ENCODE results near the gene CKMT2. TPM values are rescaled to one million over a fixed set of nuclear protein-coding genes. Genes with fewer than 3 reads are reported as not detected.

CKMT2 gene
- total and polyA plus RNA-seq, 2 donors (not counting 1 experiment from before 2014, with no cell fraction given): 1.9 to 19.3 TPM

DNA sequence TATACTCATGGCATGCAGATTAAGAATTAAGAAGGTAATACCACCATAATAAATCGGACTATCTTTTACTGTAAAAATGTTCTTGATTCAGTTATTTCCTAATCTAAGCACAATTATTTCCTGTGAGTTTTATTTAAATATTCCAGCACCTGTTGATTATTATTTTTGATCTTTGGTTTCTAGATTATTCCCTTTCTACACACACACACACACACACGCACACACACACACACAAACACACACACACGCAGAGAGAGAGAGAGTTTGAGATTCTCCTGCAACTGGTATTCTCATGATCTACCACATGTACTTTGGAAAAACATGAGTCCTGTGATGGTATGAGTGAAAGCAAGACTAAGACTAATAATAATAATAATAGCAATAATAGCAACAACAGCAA, 17.0 kb upstream of the CKMT2 start:
- no peak overlapping the region for H2AFZ ChIP-seq (ENCODE audit: low read length)
- no peaks in the 10 kb centered on the region for H4K20me1 ChIP-seq (ENCODE audit: control insufficient read depth, extremely low read depth, insufficient read depth, low read length)
- H3K9me3 ChIP-seq (ENCODE audit: control insufficient read depth, insufficient read depth, low read depth, low read length): no peaks in the 10 kb centered on the region
- H3K27ac ChIP-seq (ENCODE audit: insufficient read depth, low read length): no peak overlapping the region
- H3K4me1 ChIP-seq (ENCODE audit: control insufficient read depth, extremely low read depth, insufficient read depth, low read length): no peaks in the 10 kb centered on the region
- no peaks in the 10 kb centered on the region for H3K36me3 ChIP-seq (ENCODE audit: control insufficient read depth, insufficient read depth, low read length)
- no peak overlapping the region for H3K9ac ChIP-seq (ENCODE audit: insufficient read depth, low read length)
- no peaks in the 10 kb centered on the region for H3K27me3 ChIP-seq (ENCODE audit: control insufficient read depth, insufficient read depth, low read length)
- DNase-seq (ENCODE audit: low read depth in 2 of 2): no peak
- H3K4me2 ChIP-seq (ENCODE audit: extremely low read depth, insufficient read depth, low read length): no peak overlapping the region
- H3K4me3 ChIP-seq (replicated peaks in 1 of 4; ENCODE audit: control extremely low read depth in 1 of 4, insufficient read depth in 1 of 4, low read depth in 3 of 4, low read length in 4 of 4): no peak overlapping the region
- no peaks in the 10 kb centered on the region for H3K79me2 ChIP-seq (ENCODE audit: control insufficient read depth, insufficient read depth, low read length)
- TF ChIP-seq, protein P1, sequence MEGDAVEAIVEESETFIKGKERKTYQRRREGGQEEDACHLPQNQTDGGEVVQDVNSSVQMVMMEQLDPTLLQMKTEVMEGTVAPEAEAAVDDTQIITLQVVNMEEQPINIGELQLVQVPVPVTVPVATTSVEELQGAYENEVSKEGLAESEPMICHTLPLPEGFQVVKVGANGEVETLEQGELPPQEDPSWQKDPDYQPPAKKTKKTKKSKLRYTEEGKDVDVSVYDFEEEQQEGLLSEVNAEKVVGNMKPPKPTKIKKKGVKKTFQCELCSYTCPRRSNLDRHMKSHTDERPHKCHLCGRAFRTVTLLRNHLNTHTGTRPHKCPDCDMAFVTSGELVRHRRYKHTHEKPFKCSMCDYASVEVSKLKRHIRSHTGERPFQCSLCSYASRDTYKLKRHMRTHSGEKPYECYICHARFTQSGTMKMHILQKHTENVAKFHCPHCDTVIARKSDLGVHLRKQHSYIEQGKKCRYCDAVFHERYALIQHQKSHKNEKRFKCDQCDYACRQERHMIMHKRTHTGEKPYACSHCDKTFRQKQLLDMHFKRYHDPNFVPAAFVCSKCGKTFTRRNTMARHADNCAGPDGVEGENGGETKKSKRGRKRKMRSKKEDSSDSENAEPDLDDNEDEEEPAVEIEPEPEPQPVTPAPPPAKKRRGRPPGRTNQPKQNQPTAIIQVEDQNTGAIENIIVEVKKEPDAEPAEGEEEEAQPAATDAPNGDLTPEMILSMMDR (conservative IDR thresholded peaks at IDR 0.05 in 1 of 2, IDR thresholded peaks at IDR 0.05 in 1 of 2; ENCODE audit: low read depth in 1 of 2, low read length in 2 of 2): no peak
- no peak for TF ChIP-seq EZH2 (IDR thresholded peaks at IDR 0.05; ENCODE audit: low read length, missing control alignments)

DNA sequence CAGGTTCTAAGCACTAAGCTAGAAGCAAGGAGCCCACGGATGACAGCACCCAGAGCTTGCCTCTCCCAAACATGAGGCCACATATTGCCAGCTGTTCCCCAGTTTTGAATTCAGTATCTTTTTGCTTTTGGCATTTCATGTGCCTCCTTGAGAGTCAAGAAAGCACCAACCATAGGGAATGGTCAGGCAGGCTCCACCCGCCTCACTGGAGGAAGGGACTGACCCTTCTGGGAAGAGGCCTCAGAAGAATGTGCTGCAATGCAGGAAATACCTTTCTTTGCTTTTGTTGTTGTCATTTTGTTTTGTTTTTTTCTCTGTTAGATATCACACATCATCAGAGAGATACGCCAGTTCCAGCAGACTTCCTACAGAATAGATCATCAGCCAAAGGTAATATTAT, 13.7 kb upstream of the CKMT2 start:
- no peaks in the 10 kb centered on the region for H4K20me1 ChIP-seq (ENCODE audit: control insufficient read depth, extremely low read depth, insufficient read depth, low read length)
- no peak overlapping the region for H3K4me2 ChIP-seq (ENCODE audit: extremely low read depth, insufficient read depth, low read length)
- no peaks in the 10 kb centered on the region for H3K79me2 ChIP-seq (ENCODE audit: control insufficient read depth, insufficient read depth, low read length)
- H3K4me1 ChIP-seq (ENCODE audit: control insufficient read depth, extremely low read depth, insufficient read depth, low read length): no peaks in the 10 kb centered on the region
- TF ChIP-seq, protein P1 (conservative IDR thresholded peaks at IDR 0.05 in 1 of 2, IDR thresholded peaks at IDR 0.05 in 1 of 2; ENCODE audit: low read depth in 1 of 2, low read length in 2 of 2): no peak
- no peak for TF ChIP-seq EZH2 (IDR thresholded peaks at IDR 0.05; ENCODE audit: low read length, missing control alignments)
- no peak for DNase-seq (ENCODE audit: low read depth in 2 of 2)
- no peaks in the 10 kb centered on the region for H3K9me3 ChIP-seq (ENCODE audit: control insufficient read depth, insufficient read depth, low read depth, low read length)
- no peak overlapping the region for H3K27ac ChIP-seq (ENCODE audit: insufficient read depth, low read length)
- H3K36me3 ChIP-seq (ENCODE audit: control insufficient read depth, insufficient read depth, low read length): no peaks in the 10 kb centered on the region
- no peaks in the 10 kb centered on the region for H3K27me3 ChIP-seq (ENCODE audit: control insufficient read depth, insufficient read depth, low read length)
- no peak overlapping the region for H3K9ac ChIP-seq (ENCODE audit: insufficient read depth, low read length)
- no peak overlapping the region for H3K4me3 ChIP-seq (replicated peaks in 1 of 4; ENCODE audit: control extremely low read depth in 1 of 4, insufficient read depth in 1 of 4, low read depth in 3 of 4, low read length in 4 of 4)
- H2AFZ ChIP-seq (ENCODE audit: low read length): no peak overlapping the region

DNA sequence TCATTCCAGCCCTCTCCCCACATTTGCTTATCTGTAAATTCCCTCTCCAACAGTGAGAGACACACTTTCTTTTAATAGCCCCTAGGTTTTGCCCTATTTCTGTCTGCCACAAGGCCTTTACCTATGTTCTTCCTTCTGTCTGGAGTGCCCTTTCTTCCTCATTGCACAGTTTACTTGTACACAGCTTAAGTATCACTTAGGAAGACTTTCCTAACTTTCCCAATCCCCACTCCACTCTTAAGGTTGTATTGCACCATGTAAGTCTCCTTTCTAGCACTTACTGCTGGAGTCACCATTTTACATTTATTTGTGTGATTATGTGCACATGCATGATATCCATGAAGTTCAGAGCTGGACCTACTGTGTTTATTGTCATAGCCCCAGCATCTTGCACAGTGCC, 10.8 kb upstream of the CKMT2 start:
- H3K27ac ChIP-seq (ENCODE audit: insufficient read depth, low read length): no peak overlapping the region
- H3K4me3 ChIP-seq (replicated peaks in 1 of 4; ENCODE audit: control extremely low read depth in 1 of 4, insufficient read depth in 1 of 4, low read depth in 3 of 4, low read length in 4 of 4): no peak overlapping the region
- no peak overlapping the region for H3K4me2 ChIP-seq (ENCODE audit: extremely low read depth, insufficient read depth, low read length)
- H4K20me1 ChIP-seq (ENCODE audit: control insufficient read depth, extremely low read depth, insufficient read depth, low read length): no peaks in the 10 kb centered on the region
- no peaks in the 10 kb centered on the region for H3K79me2 ChIP-seq (ENCODE audit: control insufficient read depth, insufficient read depth, low read length)
- DNase-seq (ENCODE audit: low read depth in 2 of 2): no peak
- no peaks in the 10 kb centered on the region for H3K27me3 ChIP-seq (ENCODE audit: control insufficient read depth, insufficient read depth, low read length)
- H3K4me1 ChIP-seq (ENCODE audit: control insufficient read depth, extremely low read depth, insufficient read depth, low read length): no peaks in the 10 kb centered on the region
- no peaks in the 10 kb centered on the region for H3K9me3 ChIP-seq (ENCODE audit: control insufficient read depth, insufficient read depth, low read depth, low read length)
- no peak overlapping the region for H2AFZ ChIP-seq (ENCODE audit: low read length)
- no peaks in the 10 kb centered on the region for H3K36me3 ChIP-seq (ENCODE audit: control insufficient read depth, insufficient read depth, low read length)
- TF ChIP-seq, protein P1 (conservative IDR thresholded peaks at IDR 0.05 in 1 of 2, IDR thresholded peaks at IDR 0.05 in 1 of 2; ENCODE audit: low read depth in 1 of 2, low read length in 2 of 2): no peak
- TF ChIP-seq EZH2 (IDR thresholded peaks at IDR 0.05; ENCODE audit: low read length, missing control alignments): no peak
- no peak overlapping the region for H3K9ac ChIP-seq (ENCODE audit: insufficient read depth, low read length)

Measured in fibroblast of lung (primary cell).